GM23338 (cell line): Measurements from ENCODE around the gene TTLL5. TPM values are rescaled to one million over a fixed set of nuclear protein-coding genes. Genes with fewer than 3 reads are reported as not detected.

Experiments
- ATAC-seq: fragments of 200-7000 bp; cut with Tn5 transposase; 3 replicates; pipeline ENCODE4 v1.9.1; 2020
- DNase-seq: peaks from one replicate; pipeline ENCODE4 v3.0.0-alpha.2; 2015; ENCODE audit warnings: low spot score
- H2AFZ ChIP-seq: fragments of 200-600 bp; sonication (generic); 2 replicates; pipeline ENCODE4 v1.8.0; 2016; ENCODE audit warnings: antibody characterized with exemption, mild to moderate bottlenecking, moderate library complexity
- H3F3A ChIP-seq: fragments of 200-600 bp; sonication (generic); replicated peaks from 2 replicates; pipeline ENCODE4 v1.8.0; 2017; ENCODE audit warnings: antibody characterized with exemption, mixed run types, low read depth
- H3K27ac ChIP-seq: fragments of 200-600 bp; sonication (generic); 2 replicates; pipeline ENCODE4 v1.6.1; 2016; ENCODE audit warnings: low read depth
- H3K27me3 ChIP-seq: fragments of 200-600 bp; sonication (generic); 2 replicates; pipeline ENCODE4 v1.8.0; 2016; ENCODE audit warnings: mild to moderate bottlenecking, mixed run types, moderate library complexity; ENCODE audit not compliant: insufficient read depth
- H3K36me3 ChIP-seq: fragments of 200-600 bp; sonication (generic); 2 replicates; pipeline ENCODE4 v1.8.0; 2016; ENCODE audit warnings: mild to moderate bottlenecking; ENCODE audit not compliant: insufficient read depth
- H3K4me1 ChIP-seq: fragments of 200-600 bp; sonication (generic); 2 replicates; pipeline ENCODE4 v1.8.0; 2016; ENCODE audit warnings: mild to moderate bottlenecking, moderate library complexity; ENCODE audit not compliant: insufficient read depth
- H3K4me2 ChIP-seq: fragments of 200-600 bp; sonication (generic); 2 replicates; pipeline ENCODE4 v1.7.1; 2017; ENCODE audit warnings: mixed run types
- H3K4me3 ChIP-seq: fragments of 200-600 bp; sonication (generic); 2 replicates; pipeline ENCODE4 v1.6.1; 2016; ENCODE audit warnings: mixed run types
- H3K79me2 ChIP-seq: fragments of 200-600 bp; sonication (generic); replicated peaks from 2 replicates; pipeline ENCODE4 v1.8.0; 2017; ENCODE audit warnings: mild to moderate bottlenecking; ENCODE audit not compliant: insufficient read depth
- H3K9me2 ChIP-seq: fragments of 200-600 bp; sonication (generic); 2 replicates; pipeline ENCODE4 v1.8.0; 2017; ENCODE audit not compliant: insufficient read depth
- H4K20me1 ChIP-seq: fragments of 200-600 bp; sonication (generic); replicated peaks from 2 replicates; pipeline ENCODE4 v1.8.0; 2017; ENCODE audit warnings: mild to moderate bottlenecking; ENCODE audit not compliant: insufficient read depth
- H3K27ac Mint-ChIP-seq: 2 replicates; pipeline ENCODE4 v1.8.0; 2020; ENCODE audit warnings: inconsistent platforms, mild to moderate bottlenecking, moderate library complexity, mixed read lengths
- H3K27me3 Mint-ChIP-seq: 3 replicates; pipeline ENCODE4 v1.8.0; 2022; ENCODE audit warnings: low read depth, mild to moderate bottlenecking, moderate library complexity, mixed read lengths, inconsistent platforms; ENCODE audit not compliant: insufficient read depth, poor library complexity
- H3K36me3 Mint-ChIP-seq: 3 replicates; pipeline ENCODE4 v1.8.0; 2021; ENCODE audit warnings: low read depth, mild to moderate bottlenecking, inconsistent platforms, moderate library complexity, mixed read lengths
- H3K4me1 Mint-ChIP-seq: 3 replicates; pipeline ENCODE4 v1.8.0; 2020; ENCODE audit warnings: mild to moderate bottlenecking, inconsistent platforms, mixed read lengths
- H3K4me3 Mint-ChIP-seq: 3 replicates; pipeline ENCODE4 v1.8.0; 2021; ENCODE audit warnings: moderate library complexity, mild to moderate bottlenecking, inconsistent platforms, mixed read lengths
- H3K9me3 Mint-ChIP-seq: 3 replicates; pipeline ENCODE4 v1.8.0; 2020; ENCODE audit warnings: moderate library complexity, mild to moderate bottlenecking, inconsistent platforms, mixed read lengths
- CREB1 ChIP-seq: fragments of 250-450 bp; sonication (Bioruptor Pico); IDR thresholded peaks from 2 replicates; pipeline ENCODE4 v1.5.0; 2020; ENCODE audit warnings: low read depth, mild to moderate bottlenecking, moderate library complexity
- CTCF ChIP-seq, 2 experiments: fragments of 200-600 bp in 1 of 2; sonication (generic) in 1 of 2; conservative IDR thresholded peaks; 2 replicates each; pipeline versions ENCODE4 v1.5.1 to v1.6.1; 2016 to 2017; ENCODE audit warnings: antibody characterized with exemption in 2 of 2, low read depth in 2 of 2, mild to moderate bottlenecking in 2 of 2, moderate library complexity in 1 of 2
- EZH2 ChIP-seq: fragments of 200-600 bp; sonication (generic); IDR thresholded peaks from one replicate; pipeline ENCODE4 v1.8.0; 2017; ENCODE audit warnings: antibody characterized with exemption, mild to moderate bottlenecking, low read depth; ENCODE audit not compliant: unreplicated experiment
- EZH2phosphoT487 ChIP-seq: fragments of 200-600 bp; sonication (generic); IDR thresholded peaks from one replicate; pipeline ENCODE4 v1.8.1; 2018; ENCODE audit warnings: antibody characterized with exemption; ENCODE audit not compliant: unreplicated experiment
- JUNB ChIP-seq: IDR thresholded peaks from one replicate; pipeline ENCODE4 v1.6.1; 2016; ENCODE audit warnings: antibody characterized with exemption; ENCODE audit not compliant: unreplicated experiment
- NANOG ChIP-seq: IDR thresholded peaks from 2 replicates; pipeline ENCODE4 v1.6.1; 2016; ENCODE audit warnings: antibody characterized with exemption, borderline replicate concordance
- POLR2AphosphoS5 ChIP-seq: IDR thresholded peaks from 2 replicates; pipeline ENCODE4 v1.6.1; 2016; ENCODE audit warnings: antibody characterized with exemption, low read depth
- REST ChIP-seq: IDR thresholded peaks from one replicate; pipeline ENCODE4 v1.6.1; 2018; ENCODE audit warnings: antibody characterized with exemption; ENCODE audit not compliant: unreplicated experiment
- STAT1 ChIP-seq: IDR thresholded peaks from one replicate; pipeline ENCODE4 v1.6.1; 2016; ENCODE audit warnings: antibody characterized with exemption; ENCODE audit not compliant: unreplicated experiment
- ZNF114 ChIP-seq: fragments of 250-450 bp; sonication (Bioruptor Pico); IDR thresholded peaks from 2 replicates; pipeline ENCODE4 v1.5.0; 2020; ENCODE audit warnings: mild to moderate bottlenecking, moderate library complexity
- ZNF331 ChIP-seq: fragments of 250-450 bp; sonication (Bioruptor Pico); IDR thresholded peaks from 2 replicates; pipeline ENCODE4 v1.5.0; 2020; ENCODE audit warnings: low read depth, mild to moderate bottlenecking, moderate library complexity
- polyA plus RNA-seq: library from polyadenylated mRNA; unstranded; fragments of >200 nt; fragmentation: Nextera tagmentation; extraction: Ambion mirVana; gene quantifications from 2 replicates; pipeline ENCODE4 v1.2.1, GENCODE V29; 2016
- total RNA-seq: library from RNA; depleted of rRNA; stranded (reverse); fragments of >200 nt; shearing (Covaris generic); gene quantifications from 2 replicates; pipeline ENCODE4 v1.2.3, GENCODE V29; 2014
- TF ChIP-seq, protein P1 (sequence below): fragments of 250-450 bp; sonication (Bioruptor Pico); IDR thresholded peaks from 2 replicates; pipeline ENCODE4 v1.5.0; 2020; ENCODE audit warnings: mild to moderate bottlenecking, moderate library complexity
- TF ChIP-seq, protein P2 (sequence below): IDR thresholded peaks from 2 replicates; pipeline ENCODE4 v1.6.1; 2016; ENCODE audit warnings: antibody characterized with exemption

TTLL5 gene
- total and polyA plus RNA-seq, 2 experiments from 2014 or later, result 33.5 to 35.4 TPM

DNA sequence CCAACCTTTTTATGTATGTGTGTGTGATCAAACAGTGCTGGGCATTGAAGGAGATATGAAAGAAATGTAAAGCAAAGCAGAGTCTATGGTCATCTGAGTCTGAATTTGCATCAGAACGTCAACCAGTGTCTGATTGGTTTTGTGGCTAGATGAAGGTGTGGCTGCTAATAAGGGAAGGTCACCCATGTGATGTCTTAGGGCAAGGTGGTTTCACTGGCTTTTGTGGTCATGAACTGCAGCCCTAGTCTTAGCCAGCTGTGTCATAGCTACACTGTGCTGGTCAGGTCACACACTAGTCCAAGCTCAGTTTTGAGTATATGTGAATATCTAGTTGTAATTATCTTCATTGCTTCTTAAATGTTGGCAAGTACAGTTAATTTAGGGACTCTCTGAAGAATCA is 214.9 kb downstream of the TTLL5 start:
- ATAC-seq (no peak; the same call in 2 of the 3 replicates), DNase-seq (no peak)
- Mint-ChIP-seq H3K9me3 (no peaks in the 10 kb centered on the region), H3K27ac (no peak overlapping the region), H3K27me3 (no peaks in the 10 kb centered on the region), H3K4me3 (no peak overlapping the region), H3K4me1 (no peaks in the 10 kb centered on the region), H3K36me3 (peaks cover 20% of the 10 kb centered on the region)
- Histone ChIP-seq H3K4me2 (no peak overlapping the region), H3K4me3 (no peak overlapping the region), H3K4me1 (no peaks in the 10 kb centered on the region), H3K27me3 (no peaks in the 10 kb centered on the region), H3K9me2 (no peaks in the 10 kb centered on the region), H3K27ac (no peak overlapping the region), H2AFZ (no peak overlapping the region), H3F3A (no peaks in the 10 kb centered on the region), H3K79me2 (no peaks in the 10 kb centered on the region), H3K36me3 (no peaks in the 10 kb centered on the region), H4K20me1 (peaks cover 15% of the 10 kb centered on the region)
- TF ChIP-seq CREB1 (CRISPR knock-in tag), result no peak
- no peak for TF ChIP-seq CTCF (conservative IDR thresholded peaks at IDR 0.05; ENCODE audit: low read depth in 2 of 2)
- TF ChIP-seq JUNB, result no peak
- no peak for TF ChIP-seq EZH2
- TF ChIP-seq REST, result no peak
- TF ChIP-seq ZNF331 (CRISPR knock-in tag), result no peak
- TF ChIP-seq NANOG, result no peak
- no peak for TF ChIP-seq ZNF114 (CRISPR knock-in tag)
- TF ChIP-seq, protein P1, sequence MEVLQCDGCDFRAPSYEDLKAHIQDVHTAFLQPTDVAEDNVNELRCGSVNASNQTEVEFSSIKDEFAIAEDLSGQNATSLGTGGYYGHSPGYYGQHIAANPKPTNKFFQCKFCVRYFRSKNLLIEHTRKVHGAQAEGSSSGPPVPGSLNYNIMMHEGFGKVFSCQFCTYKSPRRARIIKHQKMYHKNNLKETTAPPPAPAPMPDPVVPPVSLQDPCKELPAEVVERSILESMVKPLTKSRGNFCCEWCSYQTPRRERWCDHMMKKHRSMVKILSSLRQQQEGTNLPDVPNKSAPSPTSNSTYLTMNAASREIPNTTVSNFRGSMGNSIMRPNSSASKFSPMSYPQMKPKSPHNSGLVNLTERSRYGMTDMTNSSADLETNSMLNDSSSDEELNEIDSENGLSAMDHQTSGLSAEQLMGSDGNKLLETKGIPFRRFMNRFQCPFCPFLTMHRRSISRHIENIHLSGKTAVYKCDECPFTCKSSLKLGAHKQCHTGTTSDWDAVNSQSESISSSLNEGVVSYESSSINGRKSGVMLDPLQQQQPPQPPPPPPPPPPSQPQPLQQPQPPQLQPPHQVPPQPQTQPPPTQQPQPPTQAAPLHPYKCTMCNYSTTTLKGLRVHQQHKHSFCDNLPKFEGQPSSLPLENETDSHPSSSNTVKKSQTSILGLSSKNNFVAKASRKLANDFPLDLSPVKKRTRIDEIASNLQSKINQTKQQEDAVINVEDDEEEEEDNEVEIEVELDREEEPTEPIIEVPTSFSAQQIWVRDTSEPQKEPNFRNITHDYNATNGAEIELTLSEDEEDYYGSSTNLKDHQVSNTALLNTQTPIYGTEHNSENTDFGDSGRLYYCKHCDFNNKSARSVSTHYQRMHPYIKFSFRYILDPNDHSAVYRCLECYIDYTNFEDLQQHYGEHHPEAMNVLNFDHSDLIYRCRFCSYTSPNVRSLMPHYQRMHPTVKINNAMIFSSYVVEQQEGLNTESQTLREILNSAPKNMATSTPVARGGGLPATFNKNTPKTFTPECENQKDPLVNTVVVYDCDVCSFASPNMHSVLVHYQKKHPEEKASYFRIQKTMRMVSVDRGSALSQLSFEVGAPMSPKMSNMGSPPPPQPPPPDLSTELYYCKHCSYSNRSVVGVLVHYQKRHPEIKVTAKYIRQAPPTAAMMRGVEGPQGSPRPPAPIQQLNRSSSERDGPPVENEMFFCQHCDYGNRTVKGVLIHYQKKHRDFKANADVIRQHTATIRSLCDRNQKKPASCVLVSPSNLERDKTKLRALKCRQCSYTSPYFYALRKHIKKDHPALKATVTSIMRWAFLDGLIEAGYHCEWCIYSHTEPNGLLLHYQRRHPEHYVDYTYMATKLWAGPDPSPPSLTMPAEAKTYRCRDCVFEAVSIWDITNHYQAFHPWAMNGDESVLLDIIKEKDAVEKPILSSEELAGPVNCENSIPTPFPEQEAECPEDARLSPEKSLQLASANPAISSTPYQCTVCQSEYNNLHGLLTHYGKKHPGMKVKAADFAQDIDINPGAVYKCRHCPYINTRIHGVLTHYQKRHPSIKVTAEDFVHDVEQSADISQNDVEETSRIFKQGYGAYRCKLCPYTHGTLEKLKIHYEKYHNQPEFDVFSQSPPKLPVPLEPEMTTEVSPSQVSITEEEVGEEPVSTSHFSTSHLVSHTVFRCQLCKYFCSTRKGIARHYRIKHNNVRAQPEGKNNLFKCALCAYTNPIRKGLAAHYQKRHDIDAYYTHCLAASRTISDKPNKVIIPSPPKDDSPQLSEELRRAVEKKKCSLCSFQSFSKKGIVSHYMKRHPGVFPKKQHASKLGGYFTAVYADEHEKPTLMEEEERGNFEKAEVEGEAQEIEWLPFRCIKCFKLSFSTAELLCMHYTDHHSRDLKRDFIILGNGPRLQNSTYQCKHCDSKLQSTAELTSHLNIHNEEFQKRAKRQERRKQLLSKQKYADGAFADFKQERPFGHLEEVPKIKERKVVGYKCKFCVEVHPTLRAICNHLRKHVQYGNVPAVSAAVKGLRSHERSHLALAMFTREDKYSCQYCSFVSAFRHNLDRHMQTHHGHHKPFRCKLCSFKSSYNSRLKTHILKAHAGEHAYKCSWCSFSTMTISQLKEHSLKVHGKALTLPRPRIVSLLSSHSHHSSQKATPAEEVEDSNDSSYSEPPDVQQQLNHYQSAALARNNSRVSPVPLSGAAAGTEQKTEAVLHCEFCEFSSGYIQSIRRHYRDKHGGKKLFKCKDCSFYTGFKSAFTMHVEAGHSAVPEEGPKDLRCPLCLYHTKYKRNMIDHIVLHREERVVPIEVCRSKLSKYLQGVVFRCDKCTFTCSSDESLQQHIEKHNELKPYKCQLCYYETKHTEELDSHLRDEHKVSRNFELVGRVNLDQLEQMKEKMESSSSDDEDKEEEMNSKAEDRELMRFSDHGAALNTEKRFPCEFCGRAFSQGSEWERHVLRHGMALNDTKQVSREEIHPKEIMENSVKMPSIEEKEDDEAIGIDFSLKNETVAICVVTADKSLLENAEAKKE (CRISPR knock-in tag), result no peak
- TF ChIP-seq STAT1, result no peak
- no peak for TF ChIP-seq POLR2AphosphoS5
- TF ChIP-seq EZH2phosphoT487, result no peak
- TF ChIP-seq, protein P2, sequence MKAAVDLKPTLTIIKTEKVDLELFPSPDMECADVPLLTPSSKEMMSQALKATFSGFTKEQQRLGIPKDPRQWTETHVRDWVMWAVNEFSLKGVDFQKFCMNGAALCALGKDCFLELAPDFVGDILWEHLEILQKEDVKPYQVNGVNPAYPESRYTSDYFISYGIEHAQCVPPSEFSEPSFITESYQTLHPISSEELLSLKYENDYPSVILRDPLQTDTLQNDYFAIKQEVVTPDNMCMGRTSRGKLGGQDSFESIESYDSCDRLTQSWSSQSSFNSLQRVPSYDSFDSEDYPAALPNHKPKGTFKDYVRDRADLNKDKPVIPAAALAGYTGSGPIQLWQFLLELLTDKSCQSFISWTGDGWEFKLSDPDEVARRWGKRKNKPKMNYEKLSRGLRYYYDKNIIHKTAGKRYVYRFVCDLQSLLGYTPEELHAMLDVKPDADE, result no peak
